ENCODE measurements around the gene EIF4B.

DNA sequence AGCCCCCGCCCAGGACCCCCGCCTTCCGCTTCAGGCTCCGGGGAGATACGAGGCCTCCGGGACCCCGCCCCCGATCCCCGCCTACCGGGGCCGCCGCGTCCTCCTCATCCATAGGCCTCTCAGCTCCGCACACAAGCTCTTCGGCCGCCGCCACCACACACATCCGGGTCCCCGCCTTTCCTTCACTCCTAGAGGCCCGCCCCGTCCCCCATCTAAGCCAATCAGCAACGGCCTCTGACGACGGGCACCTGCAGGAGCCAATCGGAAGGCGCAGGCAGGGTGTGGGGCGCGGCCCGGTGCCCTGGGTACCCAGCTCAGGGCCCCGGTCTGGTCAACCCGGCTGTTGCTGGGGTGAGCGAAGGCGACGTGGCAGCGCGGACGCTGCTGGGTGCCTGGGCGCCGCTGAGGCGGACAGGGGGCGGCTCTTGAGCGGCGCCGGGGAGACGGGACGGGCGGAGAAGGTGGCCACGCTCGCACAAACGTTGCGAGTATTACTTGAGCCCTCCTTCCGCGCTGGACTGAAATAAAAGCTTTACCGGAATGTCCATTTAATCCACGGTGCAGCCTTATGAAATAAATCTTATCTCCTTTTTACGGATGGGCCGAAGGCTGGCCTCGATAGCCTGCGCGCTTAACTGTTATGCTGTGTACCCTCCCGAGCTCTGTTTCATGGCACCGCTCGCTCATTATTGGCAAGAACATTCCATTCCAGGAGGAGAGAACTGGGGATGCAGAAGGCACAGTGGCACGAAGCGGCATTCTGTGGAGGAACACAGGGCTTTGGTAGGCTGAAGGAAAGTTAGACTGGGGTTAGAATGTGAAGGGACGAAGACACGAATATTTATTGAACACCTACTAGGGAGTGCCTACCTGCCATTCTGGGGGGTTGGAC lies 73.2 kb downstream of the EIF4B start, which contains the start of gene SPRYD3:
- TF ChIP-seq, protein P1, sequence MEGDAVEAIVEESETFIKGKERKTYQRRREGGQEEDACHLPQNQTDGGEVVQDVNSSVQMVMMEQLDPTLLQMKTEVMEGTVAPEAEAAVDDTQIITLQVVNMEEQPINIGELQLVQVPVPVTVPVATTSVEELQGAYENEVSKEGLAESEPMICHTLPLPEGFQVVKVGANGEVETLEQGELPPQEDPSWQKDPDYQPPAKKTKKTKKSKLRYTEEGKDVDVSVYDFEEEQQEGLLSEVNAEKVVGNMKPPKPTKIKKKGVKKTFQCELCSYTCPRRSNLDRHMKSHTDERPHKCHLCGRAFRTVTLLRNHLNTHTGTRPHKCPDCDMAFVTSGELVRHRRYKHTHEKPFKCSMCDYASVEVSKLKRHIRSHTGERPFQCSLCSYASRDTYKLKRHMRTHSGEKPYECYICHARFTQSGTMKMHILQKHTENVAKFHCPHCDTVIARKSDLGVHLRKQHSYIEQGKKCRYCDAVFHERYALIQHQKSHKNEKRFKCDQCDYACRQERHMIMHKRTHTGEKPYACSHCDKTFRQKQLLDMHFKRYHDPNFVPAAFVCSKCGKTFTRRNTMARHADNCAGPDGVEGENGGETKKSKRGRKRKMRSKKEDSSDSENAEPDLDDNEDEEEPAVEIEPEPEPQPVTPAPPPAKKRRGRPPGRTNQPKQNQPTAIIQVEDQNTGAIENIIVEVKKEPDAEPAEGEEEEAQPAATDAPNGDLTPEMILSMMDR (IDR thresholded peaks at IDR 0.05): no peak
- TF ChIP-seq EP300 (IDR thresholded peaks at IDR 0.05) (no peak), POLR2A (IDR thresholded peaks at IDR 0.05; ENCODE audit: low read depth) (peak; percentile 72), POLR2AphosphoS5 (IDR thresholded peaks at IDR 0.05) (peak; percentile 86 to 97)

Measured in esophagus muscularis mucosa (tissue), 4 donors.